Stimulated activated CD8-positive, alpha-beta memory T cell treated with anti-CD3 and anti-CD28 coated beads, Interleukin-4, amount 100 ng/mL, for 48 hours (primary cell): Measurements from ENCODE around the gene KIF2C.
"Not testable (repeated sequence)": the region's sequence is repeated elsewhere in the genome, so short reads cannot be mapped to it uniquely, and the experiment has no call there.

Experiments
- DNase-seq: peaks from one replicate; pipeline ENCODE4 v3.0.0-alpha.2; 2020

Gene KIF2C

GRCh38 chr1:44739307-44740178, at the start of gene KIF2C:
Gene KIF2C (plus strand): TSS chr1:44739837. CDS start chr1:44739933, 96 bp downstream.
- peak; percentile 99 for DNase-seq

GRCh38 chr1:44693159-44693558, 46.5 kb upstream of the KIF2C start:
- no peak for DNase-seq

GRCh38 chr1:44693900-44694299, 45.7 kb upstream of the KIF2C start:
- no peak for DNase-seq

- DNase-seq = no peak
Measured at GRCh38 chr1:44694863-44695478, 44.7 kb upstream of the KIF2C start.

- DNase-seq = no peak
Measured at GRCh38 chr1:44695671-44696070, 44.0 kb upstream of the KIF2C start.

GRCh38 chr1:44696101-44696500, 43.5 kb upstream of the KIF2C start:
- DNase-seq = no peak

GRCh38 chr1:44696789-44697345, 42.8 kb upstream of the KIF2C start:
- peak; percentile 51 for DNase-seq

GRCh38 chr1:44698138-44698537, 41.5 kb upstream of the KIF2C start:
- no peak for DNase-seq

GRCh38 chr1:44699375-44699774, 40.3 kb upstream of the KIF2C start:
- DNase-seq = not testable (repeated sequence)

- DNase-seq = no peak
Measured at GRCh38 chr1:44700573-44700972, 39.1 kb upstream of the KIF2C start.

- DNase-seq = no peak
Measured at GRCh38 chr1:44701141-44701573, 38.5 kb upstream of the KIF2C start.

GRCh38 chr1:44705470-44705869, 34.2 kb upstream of the KIF2C start:
- no peak for DNase-seq

GRCh38 chr1:44705938-44706337, 33.7 kb upstream of the KIF2C start:
- no peak for DNase-seq

GRCh38 chr1:44707112-44707881, 32.3 kb upstream of the KIF2C start:
- no peak for DNase-seq

- peak; percentile 51 for DNase-seq
Measured at GRCh38 chr1:44707959-44708831, 31.4 kb upstream of the KIF2C start.

- DNase-seq = no peak
Measured at GRCh38 chr1:44713321-44713781, 26.3 kb upstream of the KIF2C start.

GRCh38 chr1:44714532-44714931, 25.1 kb upstream of the KIF2C start:
- no peak for DNase-seq

- DNase-seq = peak; percentile 72
Measured at GRCh38 chr1:44714944-44715571, 24.6 kb upstream of the KIF2C start.

GRCh38 chr1:44717156-44717555, 22.5 kb upstream of the KIF2C start:
- no peak for DNase-seq

GRCh38 chr1:44717653-44718052, 22.0 kb upstream of the KIF2C start:
- no peak for DNase-seq

GRCh38 chr1:44718091-44718490, 21.5 kb upstream of the KIF2C start:
- DNase-seq = no peak

- no peak for DNase-seq
Measured at GRCh38 chr1:44719318-44719717, 20.3 kb upstream of the KIF2C start.
